ENCODE measurements around the gene TBC1D3L.
"Not testable (repeated sequence)": the region's sequence is repeated elsewhere in the genome, so short reads cannot be mapped to it uniquely, and the experiment has no call there.

TBC1D3L gene

DNA sequence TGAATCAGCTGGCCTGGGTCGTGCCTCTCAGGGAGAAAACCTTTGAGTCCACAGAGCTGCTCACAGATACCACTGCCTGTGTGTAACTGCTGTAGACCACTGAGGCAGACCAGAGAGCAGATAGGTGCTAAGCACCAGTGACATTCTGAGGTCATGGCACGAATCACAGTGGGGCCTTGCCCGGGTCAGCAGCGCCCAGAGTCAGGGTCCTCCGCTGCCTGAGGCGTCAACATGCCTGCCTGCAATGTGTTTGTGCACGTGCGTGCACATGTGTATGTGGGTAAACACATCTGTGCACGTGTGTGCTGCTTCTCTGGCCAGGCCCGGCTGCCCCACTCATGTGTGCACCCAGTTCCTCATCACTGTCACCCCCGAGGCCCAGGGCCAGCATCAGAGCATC is at the start of gene TBC1D3L:
TBC1D3L (minus strand) TSS at position 101 of the 400 bp plus-strand sequence. CDS start 1,540 bp downstream, outside the sequence.
- not testable (repeated sequence) for FAIRE-seq

DNA sequence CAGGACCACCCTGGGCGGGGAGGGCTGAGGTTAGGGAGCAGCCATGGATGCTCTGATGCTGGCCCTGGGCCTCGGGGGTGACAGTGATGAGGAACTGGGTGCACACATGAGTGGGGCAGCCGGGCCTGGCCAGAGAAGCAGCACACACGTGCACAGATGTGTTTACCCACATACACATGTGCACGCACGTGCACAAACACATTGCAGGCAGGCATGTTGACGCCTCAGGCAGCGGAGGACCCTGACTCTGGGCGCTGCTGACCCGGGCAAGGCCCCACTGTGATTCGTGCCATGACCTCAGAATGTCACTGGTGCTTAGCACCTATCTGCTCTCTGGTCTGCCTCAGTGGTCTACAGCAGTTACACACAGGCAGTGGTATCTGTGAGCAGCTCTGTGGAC is 14.8 kb upstream of the TBC1D3L start, which contains the start of gene TBC1D3D:
TBC1D3D (plus strand) TSS at position 301 of the 400 bp plus-strand sequence. CDS start 1,585 bp downstream, outside the sequence.
- not testable (repeated sequence) for FAIRE-seq

Measured in colon (tissue), 2 donors.